GM19438 (cell line): ENCODE results near the gene FBXL5.
"Not testable (repeated sequence)": the region's sequence is repeated elsewhere in the genome, so short reads cannot be mapped to it uniquely, and the experiment has no call there.

Source experiments
- ATAC-seq: cut with Tn5 transposase; IDR thresholded peaks from one replicate; pipeline ENCODE4 v1.9.1; 2021; ENCODE audit warnings: low read depth; ENCODE audit not compliant: unreplicated experiment

Gene FBXL5

GRCh38 chr4:15652841-15653240, 2.3 kb downstream of the FBXL5 start:
- no peak for ATAC-seq

GRCh38 chr4:15652191-15652590, 3.0 kb downstream of the FBXL5 start:
- ATAC-seq, result no peak

GRCh38 chr4:15651676-15652075, 3.5 kb downstream of the FBXL5 start:
- no peak for ATAC-seq

DNA sequence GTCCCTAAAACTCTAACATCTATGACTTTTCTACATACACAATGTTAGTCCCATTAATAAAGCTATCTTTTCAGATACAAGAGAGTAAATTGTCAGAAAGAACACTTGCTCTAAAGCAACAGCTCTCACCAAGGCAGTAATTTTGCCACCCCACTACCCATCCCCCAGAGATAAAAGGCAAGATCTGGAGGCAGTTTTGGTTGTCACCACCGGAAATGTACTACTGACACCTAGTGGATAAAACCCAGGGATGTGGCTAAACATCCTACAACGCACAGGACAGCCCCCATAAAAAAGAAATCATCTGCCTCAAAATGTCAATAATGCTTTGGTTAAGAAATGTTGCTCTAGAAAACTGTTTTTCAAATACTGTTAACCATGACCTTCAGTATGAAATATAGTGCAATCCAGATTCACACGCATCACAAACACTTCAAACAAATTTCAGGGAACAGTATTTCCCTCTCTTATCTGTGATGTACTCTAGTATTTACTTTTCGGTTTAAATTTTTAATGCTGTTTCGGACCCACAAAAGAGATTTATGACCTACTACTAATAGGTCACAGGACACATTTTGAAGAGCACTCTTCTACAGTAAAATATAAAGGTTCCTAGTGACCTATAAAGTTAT, 5.1 kb downstream of the FBXL5 start:
- no peak for ATAC-seq

DNA sequence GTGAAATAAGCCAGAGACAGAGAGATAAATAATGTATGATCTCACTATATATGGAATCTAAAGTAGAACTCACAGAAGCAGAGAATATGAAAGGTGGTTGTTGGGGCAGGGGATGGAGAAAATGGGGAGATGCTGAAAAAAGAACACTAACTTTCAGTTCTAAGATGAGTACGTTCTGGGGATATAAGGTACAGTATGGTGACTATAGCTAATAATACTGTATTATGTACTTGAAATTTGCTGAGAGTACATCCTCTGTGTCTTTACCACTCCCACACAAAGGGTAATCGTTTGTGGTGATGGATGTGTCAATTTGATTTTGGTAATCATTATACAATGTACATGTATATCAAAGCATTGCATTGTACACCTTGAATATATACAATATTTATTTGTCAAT, 6.6 kb downstream of the FBXL5 start:
- no peak for ATAC-seq

DNA sequence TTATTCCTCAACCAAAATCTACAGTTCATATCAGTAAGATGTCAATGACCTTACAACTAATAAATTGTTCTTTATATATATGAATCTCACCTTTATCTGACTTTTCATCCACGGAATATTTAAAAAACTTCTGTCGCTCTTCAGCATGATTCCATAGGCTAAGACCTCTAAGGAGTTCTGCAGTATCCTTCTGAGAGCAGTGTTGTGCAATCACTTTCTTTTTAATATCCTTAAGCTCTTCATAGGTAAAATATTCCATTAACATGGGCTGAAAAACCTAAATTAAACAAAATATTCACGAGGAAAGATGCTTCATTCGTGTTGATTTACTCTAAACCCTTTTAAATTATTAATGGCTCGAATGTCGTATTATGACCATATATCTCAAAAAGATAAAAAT, 16.7 kb downstream of the FBXL5 start:
- ATAC-seq, result no peak

DNA sequence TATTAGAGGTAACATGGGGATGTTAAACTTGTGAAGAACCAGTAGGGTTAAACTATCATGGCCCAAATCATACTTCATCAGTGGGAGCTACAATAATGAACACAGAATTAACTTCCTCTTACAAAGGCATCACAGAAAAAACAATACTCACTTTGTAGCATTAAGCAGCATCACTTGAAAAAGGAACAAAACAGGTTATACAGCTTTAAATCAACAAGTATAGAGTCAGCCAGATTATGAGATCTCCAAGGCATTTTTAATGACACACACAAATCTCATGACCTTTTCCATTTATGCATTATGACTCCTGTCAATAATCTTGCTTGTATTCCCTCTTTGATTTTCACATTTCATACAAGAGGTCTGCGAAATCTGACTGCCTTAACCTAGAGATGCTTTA, 18.3 kb downstream of the FBXL5 start:
- ATAC-seq, result no peak

DNA sequence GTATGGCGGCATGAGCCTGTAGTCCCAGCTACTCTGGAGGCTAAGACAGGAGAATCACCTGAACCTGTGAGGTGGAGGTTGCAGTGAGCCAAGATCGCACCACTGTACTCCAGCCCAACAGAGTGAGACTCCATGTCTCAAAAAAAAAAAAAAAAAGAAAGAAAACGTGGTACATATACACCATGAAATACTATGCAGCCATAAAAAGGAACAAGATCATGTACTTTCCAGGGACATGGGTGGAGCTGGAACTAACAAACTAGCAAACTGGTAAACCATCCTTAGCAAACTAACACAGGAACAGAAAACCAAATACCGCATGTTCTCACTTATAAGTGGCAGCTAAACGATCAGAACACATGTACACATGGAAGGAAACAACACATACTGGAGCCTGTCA, 37.8 kb downstream of the FBXL5 start:
- not testable (repeated sequence) for ATAC-seq

DNA sequence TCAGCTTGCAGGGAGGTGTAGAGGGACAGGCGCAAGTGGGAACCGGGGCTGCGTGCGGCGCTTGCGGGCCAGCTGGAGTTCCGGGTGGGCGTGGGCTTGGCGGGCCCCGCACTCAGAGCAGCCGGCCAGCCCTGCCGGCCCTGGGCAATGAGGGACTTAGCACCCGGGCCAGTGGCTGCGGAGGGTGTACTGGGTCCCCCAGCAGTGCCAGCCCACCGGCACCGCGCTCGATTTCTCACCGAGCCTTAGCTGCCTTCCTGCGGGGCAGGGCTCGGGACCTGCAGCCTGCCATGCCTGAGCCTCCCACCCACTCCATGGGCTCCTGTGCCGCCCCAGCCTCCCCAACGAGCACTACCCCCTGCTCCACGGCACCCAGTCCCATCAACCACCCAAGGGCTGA, 40.3 kb downstream of the FBXL5 start:
- not testable (repeated sequence) for ATAC-seq

- no peak for ATAC-seq
Measured at GRCh38 chr4:15612136-15612535, 43.0 kb downstream of the FBXL5 start.

- no peak for ATAC-seq
Measured at GRCh38 chr4:15610855-15611254, 44.3 kb downstream of the FBXL5 start.

- no peak for ATAC-seq
Measured at GRCh38 chr4:15605537-15605936, 49.6 kb downstream of the FBXL5 start.

- no peak for ATAC-seq
Measured at GRCh38 chr4:15601862-15602261, 53.3 kb downstream of the FBXL5 start.

- ATAC-seq, result no peak
Measured at GRCh38 chr4:15600176-15600575, 55.0 kb downstream of the FBXL5 start.

GRCh38 chr4:15598644-15599043, 56.5 kb downstream of the FBXL5 start:
- ATAC-seq, result no peak

GRCh38 chr4:15592799-15593198, 62.4 kb downstream of the FBXL5 start:
- no peak for ATAC-seq

DNA sequence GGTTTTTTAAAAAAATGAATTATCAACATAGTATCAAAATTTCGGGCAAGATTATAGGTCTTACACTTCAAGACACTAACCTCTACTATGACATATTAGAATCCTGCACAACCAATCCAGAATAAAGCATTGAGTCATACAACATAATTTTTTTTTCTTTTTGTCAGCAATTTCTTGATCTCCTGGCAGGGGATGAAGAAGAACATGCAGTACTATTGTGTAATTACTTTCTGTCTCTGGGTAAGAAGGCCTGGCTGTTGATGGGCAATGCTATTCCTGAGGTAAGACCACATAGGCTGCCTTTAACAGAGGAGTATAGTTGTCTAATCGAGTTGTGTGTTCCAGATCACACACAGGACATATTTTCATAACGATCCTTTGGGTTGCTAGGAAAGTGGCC, 67.5 kb downstream of the FBXL5 start:
- no peak for ATAC-seq

- ATAC-seq, result no peak
Measured at GRCh38 chr4:15586066-15586465, 69.1 kb downstream of the FBXL5 start.

DNA sequence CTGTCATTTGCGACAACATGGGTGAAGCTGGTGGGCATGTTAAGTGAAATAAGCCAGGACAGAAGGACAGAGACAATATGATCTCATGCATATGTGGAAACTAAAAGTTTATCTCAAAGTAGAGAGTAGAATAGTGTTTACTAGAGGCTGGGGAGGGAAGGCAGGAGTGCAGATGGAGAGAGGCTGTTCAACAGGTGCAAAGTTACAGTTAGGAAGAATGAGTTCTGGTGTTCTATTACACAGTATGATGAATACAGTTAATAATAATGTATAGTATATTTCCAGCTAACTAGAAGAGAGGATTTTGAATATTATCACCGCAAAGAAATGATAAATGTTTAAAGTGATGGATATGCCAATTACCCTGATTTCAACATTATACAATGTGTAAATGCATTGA, 69.8 kb downstream of the FBXL5 start:
- ATAC-seq, result no peak

DNA sequence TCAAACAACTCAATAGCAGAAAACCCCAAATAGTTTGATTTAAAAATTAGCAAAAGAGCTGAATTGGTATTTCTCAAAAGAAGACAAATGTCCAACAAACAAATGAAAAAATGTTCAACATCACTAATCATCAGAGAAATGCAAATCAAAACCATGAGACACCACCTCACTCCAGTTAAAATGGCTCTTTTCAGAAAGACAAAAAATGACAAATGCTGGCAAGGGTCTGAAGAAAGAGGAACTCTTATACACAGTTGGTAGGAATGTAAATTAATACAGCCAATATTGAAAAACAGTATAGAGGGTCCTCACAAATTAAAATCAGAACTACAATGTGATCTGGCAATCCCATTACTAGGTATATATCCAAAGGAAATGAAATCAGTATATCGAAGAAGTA, 70.4 kb downstream of the FBXL5 start:
- ATAC-seq, result no peak

DNA sequence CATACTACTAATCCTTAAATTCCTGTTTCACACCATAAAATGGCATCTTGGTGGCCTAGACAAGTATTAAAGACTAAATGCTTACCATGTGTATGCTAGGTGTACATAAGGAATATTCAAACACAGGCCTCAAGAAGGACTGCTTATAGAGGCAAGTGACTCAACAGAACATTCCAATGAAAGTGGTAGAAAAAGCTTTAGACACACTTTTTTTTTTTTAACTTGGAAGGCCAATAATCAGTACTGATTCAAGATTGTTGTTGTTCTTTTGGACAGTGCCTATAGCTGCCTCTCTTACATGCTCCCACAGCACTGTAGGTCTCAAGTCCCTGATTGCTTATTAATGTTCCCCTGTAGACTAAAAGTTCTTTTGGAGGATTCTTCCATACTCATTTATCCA, 77.6 kb downstream of the FBXL5 start:
- no peak for ATAC-seq

DNA sequence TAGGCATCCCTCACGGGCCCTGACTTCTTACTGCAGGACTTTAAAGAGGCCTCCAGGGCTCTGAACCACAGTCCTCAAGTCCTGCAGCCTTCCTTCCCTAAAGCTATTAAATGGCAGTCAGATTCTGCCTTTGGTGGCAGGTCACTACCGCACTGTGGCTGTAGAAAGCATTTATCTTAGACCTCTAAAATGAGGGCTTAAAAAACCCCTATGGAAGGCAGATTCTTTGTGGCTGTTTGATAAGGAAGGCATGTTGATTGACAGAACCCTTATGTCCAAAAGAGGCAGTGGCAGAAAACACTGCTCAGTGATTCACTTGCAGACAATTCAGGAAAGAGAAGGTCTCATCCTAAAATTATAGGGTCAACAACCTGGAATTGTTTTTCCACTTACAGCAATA, 79.2 kb downstream of the FBXL5 start:
- no peak for ATAC-seq

DNA sequence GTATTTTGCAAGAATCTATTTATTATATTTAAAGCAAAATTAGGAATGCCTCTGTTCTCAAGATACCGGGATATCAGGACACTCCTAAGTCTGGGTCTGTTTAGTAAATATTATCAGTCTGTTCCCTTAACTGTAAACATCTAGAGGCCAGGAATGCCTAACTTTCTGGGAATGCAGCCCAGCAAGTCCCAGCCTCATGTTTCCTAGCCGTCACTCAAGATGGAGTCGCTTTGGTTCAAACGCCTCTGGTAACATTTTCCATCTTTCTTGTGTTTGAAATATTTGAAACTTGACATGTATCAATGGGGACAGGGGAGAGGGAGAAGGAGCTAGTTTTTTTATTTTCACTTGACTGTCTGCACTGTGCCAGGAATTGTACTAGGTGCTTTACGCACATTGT, 85.4 kb downstream of the FBXL5 start:
- no peak for ATAC-seq
